Brain microvascular endothelial cell (primary cell): Measurements from ENCODE around the gene EFNA5.

Experiments
- DNase-seq: peaks from one replicate; pipeline ENCODE4 v3.0.0-alpha.2; 2020
- H3K27ac ChIP-seq: fragments of 250-450 bp; sonication (Bioruptor Pico); 2 replicates; pipeline ENCODE4 v1.5.1; 2020; ENCODE audit warnings: mild to moderate bottlenecking, moderate library complexity
- H3K27me3 ChIP-seq: fragments of 250-450 bp; sonication (Bioruptor Pico); replicated peaks from 2 replicates; pipeline ENCODE4 v1.5.1; 2020; ENCODE audit warnings: mild to moderate bottlenecking
- H3K36me3 ChIP-seq: fragments of 250-450 bp; sonication (Bioruptor Pico); replicated peaks from 2 replicates; pipeline ENCODE4 v1.5.1; 2020; ENCODE audit warnings: mild to moderate bottlenecking
- H3K4me3 ChIP-seq: 2 replicates; pipeline ENCODE4 v1.5.1; 2011; ENCODE audit warnings: low read depth, mild to moderate bottlenecking, control low read depth, low read length, moderate library complexity
- CTCF ChIP-seq: IDR thresholded peaks from 2 replicates; pipeline ENCODE4 v1.5.1; 2011; ENCODE audit warnings: low read depth, mild to moderate bottlenecking, moderate library complexity, low read length, control low read depth, inconsistent platforms; ENCODE audit errors: missing control alignments
- in situ Hi-C: cut with HindIII; loops from 2 replicates; pipeline ENCODE4 v1.10.0; 2017; ENCODE audit warnings: low sequenced_read_pairs, low pct_ligation_motif_present

The EFNA5 gene

GRCh38 chr5:107696498-107696897 is 25.8 kb upstream of the EFNA5 start:
- no peaks in the 10 kb centered on the region for H3K27me3 ChIP-seq
- no peak overlapping the region for H3K4me3 ChIP-seq
- H3K27ac ChIP-seq = no peak overlapping the region
- TF ChIP-seq CTCF = no peak
- H3K36me3 ChIP-seq = no peaks in the 10 kb centered on the region
- in situ Hi-C loops = no loop called here
- DNase-seq = no peak

- TF ChIP-seq CTCF = no peak
- no peak for DNase-seq
- H3K27me3 ChIP-seq = no peaks in the 10 kb centered on the region
- H3K27ac ChIP-seq = no peak overlapping the region
- H3K36me3 ChIP-seq = no peaks in the 10 kb centered on the region
- in situ Hi-C loops = no loop called here
- H3K4me3 ChIP-seq = no peak overlapping the region
These were observed 25.3 kb upstream of the EFNA5 start for GRCh38 chr5:107696080-107696479.

- H3K36me3 ChIP-seq = no peaks in the 10 kb centered on the region
- H3K27ac ChIP-seq = no peak overlapping the region
- DNase-seq = no peak
- TF ChIP-seq CTCF = no peak
- H3K27me3 ChIP-seq = no peaks in the 10 kb centered on the region
- in situ Hi-C loops = no loop called here
- H3K4me3 ChIP-seq = no peak overlapping the region
These were observed 17.2 kb upstream of the EFNA5 start for GRCh38 chr5:107687937-107688336.

- H3K36me3 ChIP-seq = no peaks in the 10 kb centered on the region
- no peak for TF ChIP-seq CTCF
- H3K27ac ChIP-seq = no peak overlapping the region
- in situ Hi-C loops = no loop called here
- no peak for DNase-seq
- H3K4me3 ChIP-seq = no peak overlapping the region
- H3K27me3 ChIP-seq = no peaks in the 10 kb centered on the region
These were observed 16.7 kb upstream of the EFNA5 start for GRCh38 chr5:107687404-107687803.

- in situ Hi-C loops = no loop called here
- Histone ChIP-seq H3K27me3 (no peaks in the 10 kb centered on the region), H3K4me3 (no peak overlapping the region), H3K36me3 (no peaks in the 10 kb centered on the region), H3K27ac (no peak overlapping the region)
- TF ChIP-seq CTCF = no peak
- no peak for DNase-seq
These were observed 11.8 kb upstream of the EFNA5 start for GRCh38 chr5:107682533-107682932.

GRCh38 chr5:107680799-107681198 is 10.1 kb upstream of the EFNA5 start:
- Histone ChIP-seq H3K27ac (no peak overlapping the region), H3K4me3 (no peak overlapping the region), H3K36me3 (no peaks in the 10 kb centered on the region), H3K27me3 (no peaks in the 10 kb centered on the region)
- TF ChIP-seq CTCF = no peak
- no peak for DNase-seq
- in situ Hi-C loops = no loop called here
